Esophagus squamous epithelium (tissue), 5 donors: Measurements from ENCODE around the gene PARP15. TPM values are rescaled to one million over a fixed set of nuclear protein-coding genes. Genes with fewer than 3 reads are reported as not detected.

ENCODE experiments used
- DNase-seq: peaks from one replicate; lab custom pipeline; 2025; lab: John Stamatoyannopoulos, UW
- H3K27ac ChIP-seq, 4 donors: fragments of 200-600 bp; sonication (generic); one replicate each; pipeline ENCODE4 v1.5.1; 2016 to 2019; ENCODE audit warnings: mild to moderate bottlenecking in 1 of 4
- H3K27me3 ChIP-seq, 4 donors: fragments of 200-600 bp; sonication (generic); 1 replicate in 3 of 4; 2 replicates in 1 of 4; pipeline versions ENCODE4 v1.5.1 to v1.6.0; 2017 to 2021; ENCODE audit warnings: antibody characterized with exemption in 1 of 4
- H3K36me3 ChIP-seq, 3 donors: fragments of 200-600 bp; sonication (generic); one replicate each; pipeline ENCODE4 v1.5.1; 2016 to 2019
- H3K4me1 ChIP-seq, 3 donors: fragments of 200-600 bp; sonication (generic); one replicate each; pipeline ENCODE4 v1.5.1; 2017 to 2019
- H3K4me3 ChIP-seq, 4 donors: fragments of 200-600 bp; sonication (generic); 1 replicate in 3 of 4; 2 replicates in 1 of 4; pipeline ENCODE4 v1.5.1; 2016 to 2019; ENCODE audit warnings: mild to moderate bottlenecking in 2 of 4, moderate library complexity in 1 of 4
- H3K9me3 ChIP-seq, 3 donors: fragments of 200-600 bp; sonication (generic); one replicate each; pipeline ENCODE4 v1.5.1; 2016 to 2019
- CTCF ChIP-seq, 6 experiments: fragments of 450-650 bp in 4 of 6; fragments of 200-600 bp in 2 of 6; sonication (generic) in 2 of 6; IDR thresholded peaks; one replicate each; pipeline ENCODE4 v1.5.1; 2016 to 2019; ENCODE audit warnings: antibody characterized with exemption in 6 of 6, mild to moderate bottlenecking in 4 of 6, moderate library complexity in 4 of 6
- POLR2A ChIP-seq, 4 donors: fragments of 450-650 bp; IDR thresholded peaks; one replicate each; pipeline ENCODE4 v1.6.1; 2017; ENCODE audit warnings: antibody characterized with exemption in 4 of 4, mild to moderate bottlenecking in 4 of 4, moderate library complexity in 3 of 4
- WGBS, 2 donors: methylation state at CpG; one replicate each; pipeline ENCODE4 v1.1.5; 2018; 5-methylcytosine and 5-hydroxymethylcytosine counted together
- intact Hi-C: fragments of 100-400 bp; cut with DNase I; formaldehyde crosslinking; loops from one replicate; pipeline ENCODE4 v1.15.0; 2022
- total RNA-seq, 4 donors: library from RNA; depleted of rRNA; stranded (reverse); fragments of >200 nt; gene quantifications; one replicate each; pipeline ENCODE4 v1.1.0, GENCODE V29; 2016
- donor health status: DM: yes; HTN: yes; CAD: no.

Gene PARP15
- total RNA-seq, 4 donors from 2014 or later, result 0.08 to 2.3 (median 0.42) TPM

- intact Hi-C loops, result no loop called here
- 63 to 65% methylated on average over 7 of the region's 7 CpGs for WGBS, 2 donors
- Histone ChIP-seq H3K27me3 (no peaks in the 10 kb centered on the region), H3K4me1 (no peaks in the 10 kb centered on the region), H3K36me3 (no peaks in the 10 kb centered on the region), H3K27ac (no peak overlapping the region), H3K4me3 (no peak overlapping the region), H3K9me3 (no peaks in the 10 kb centered on the region)
- no peak for DNase-seq
- TF ChIP-seq POLR2A (IDR thresholded peaks at IDR 0.05) (no peak), CTCF (IDR thresholded peaks at IDR 0.05) (no peak)
These were observed 32.5 kb downstream of the PARP15 start for GRCh38 chr3:122609798-122610559.

GRCh38 chr3:122612696-122613095 lies 35.2 kb downstream of the PARP15 start:
- no peak for TF ChIP-seq POLR2A (IDR thresholded peaks at IDR 0.05)
- H3K9me3 ChIP-seq, result no peaks in the 10 kb centered on the region
- no peak overlapping the region for H3K27ac ChIP-seq
- no peak for DNase-seq
- WGBS, 2 donors, result 85 to 91% methylated on average over 5 of the region's 5 CpGs
- intact Hi-C loops, result no loop called here
- no peaks in the 10 kb centered on the region for H3K4me1 ChIP-seq
- no peaks in the 10 kb centered on the region for H3K36me3 ChIP-seq
- H3K27me3 ChIP-seq, result no peaks in the 10 kb centered on the region
- H3K4me3 ChIP-seq, result no peak overlapping the region

- DNase-seq, result no peak
- no peak overlapping the region for H3K27ac ChIP-seq
- H3K27me3 ChIP-seq, result no peaks in the 10 kb centered on the region
- no peak overlapping the region for H3K4me3 ChIP-seq
- WGBS, 2 donors, result 49 to 56% methylated on average over 3 of the region's 3 CpGs
- TF ChIP-seq POLR2A (IDR thresholded peaks at IDR 0.05), result no peak
- no peak for TF ChIP-seq CTCF (IDR thresholded peaks at IDR 0.05)
- no peaks in the 10 kb centered on the region for H3K4me1 ChIP-seq
- intact Hi-C loops, result no loop called here
- H3K9me3 ChIP-seq, result no peaks in the 10 kb centered on the region
- H3K36me3 ChIP-seq, result no peaks in the 10 kb centered on the region
These were observed 37.9 kb downstream of the PARP15 start for GRCh38 chr3:122615303-122615702.

- Histone ChIP-seq H3K36me3 (no peaks in the 10 kb centered on the region), H3K4me3 (no peak overlapping the region), H3K27ac (no peak overlapping the region), H3K4me1 (no peaks in the 10 kb centered on the region), H3K27me3 (no peaks in the 10 kb centered on the region), H3K9me3 (no peaks in the 10 kb centered on the region)
- intact Hi-C loops, result no loop called here
- TF ChIP-seq CTCF (IDR thresholded peaks at IDR 0.05) (no peak), POLR2A (IDR thresholded peaks at IDR 0.05) (no peak)
- DNase-seq, result no peak
- 56 to 79% methylated on average over 3 of the region's 3 CpGs for WGBS, 2 donors
These were observed 41.2 kb downstream of the PARP15 start for GRCh38 chr3:122618614-122619013.

GRCh38 chr3:122619040-122619439 lies 41.6 kb downstream of the PARP15 start:
- TF ChIP-seq CTCF (IDR thresholded peaks at IDR 0.05) (no peak), POLR2A (IDR thresholded peaks at IDR 0.05) (no peak)
- no peak overlapping the region for H3K4me3 ChIP-seq
- no peaks in the 10 kb centered on the region for H3K9me3 ChIP-seq
- no peak overlapping the region for H3K27ac ChIP-seq
- no peaks in the 10 kb centered on the region for H3K27me3 ChIP-seq
- DNase-seq, result no peak
- no peaks in the 10 kb centered on the region for H3K4me1 ChIP-seq
- intact Hi-C loops, result no loop called here
- 54 to 62% methylated on average over 4 of the region's 4 CpGs for WGBS, 2 donors
- H3K36me3 ChIP-seq, result no peaks in the 10 kb centered on the region
